Measurements from ENCODE around the gene ZNF362.

DNA sequence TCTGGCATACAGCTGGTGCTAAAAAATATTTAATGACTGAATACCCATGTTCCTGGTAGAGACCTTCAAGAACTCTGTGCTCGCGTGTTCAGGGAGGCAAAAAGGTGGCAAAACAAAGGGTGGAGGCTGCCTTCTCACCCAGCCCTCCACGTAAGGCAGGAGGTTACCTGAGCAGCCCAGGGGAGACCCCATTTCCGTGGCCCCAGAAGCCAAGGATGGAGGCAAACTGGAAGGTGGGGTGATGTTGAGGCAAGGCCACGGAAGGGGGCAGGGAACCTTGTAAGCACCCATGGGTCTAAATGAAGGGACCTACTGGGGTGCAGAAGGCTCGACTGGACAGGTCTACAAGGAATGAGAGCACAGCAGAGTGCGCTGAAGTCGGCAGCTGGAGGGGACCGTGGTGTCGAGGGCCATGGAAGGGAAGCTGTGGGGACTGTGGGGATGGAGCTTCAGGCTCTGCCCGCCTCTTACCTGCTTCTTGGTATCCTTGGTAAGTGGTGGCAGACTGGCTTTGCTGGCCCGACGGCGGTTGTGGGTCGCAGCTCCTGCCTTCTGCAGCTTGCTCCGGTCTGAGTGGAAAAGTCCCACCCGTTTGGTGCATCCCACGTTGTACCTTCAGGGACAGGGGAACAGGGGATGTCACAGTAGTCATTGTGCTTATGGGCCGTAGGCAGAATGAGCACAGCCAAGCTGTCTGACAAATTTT, 73.5 kb downstream of the ZNF362 start:
- TF ChIP-seq, protein P1, sequence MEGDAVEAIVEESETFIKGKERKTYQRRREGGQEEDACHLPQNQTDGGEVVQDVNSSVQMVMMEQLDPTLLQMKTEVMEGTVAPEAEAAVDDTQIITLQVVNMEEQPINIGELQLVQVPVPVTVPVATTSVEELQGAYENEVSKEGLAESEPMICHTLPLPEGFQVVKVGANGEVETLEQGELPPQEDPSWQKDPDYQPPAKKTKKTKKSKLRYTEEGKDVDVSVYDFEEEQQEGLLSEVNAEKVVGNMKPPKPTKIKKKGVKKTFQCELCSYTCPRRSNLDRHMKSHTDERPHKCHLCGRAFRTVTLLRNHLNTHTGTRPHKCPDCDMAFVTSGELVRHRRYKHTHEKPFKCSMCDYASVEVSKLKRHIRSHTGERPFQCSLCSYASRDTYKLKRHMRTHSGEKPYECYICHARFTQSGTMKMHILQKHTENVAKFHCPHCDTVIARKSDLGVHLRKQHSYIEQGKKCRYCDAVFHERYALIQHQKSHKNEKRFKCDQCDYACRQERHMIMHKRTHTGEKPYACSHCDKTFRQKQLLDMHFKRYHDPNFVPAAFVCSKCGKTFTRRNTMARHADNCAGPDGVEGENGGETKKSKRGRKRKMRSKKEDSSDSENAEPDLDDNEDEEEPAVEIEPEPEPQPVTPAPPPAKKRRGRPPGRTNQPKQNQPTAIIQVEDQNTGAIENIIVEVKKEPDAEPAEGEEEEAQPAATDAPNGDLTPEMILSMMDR (IDR thresholded peaks at IDR 0.05; ENCODE audit: borderline replicate concordance, extremely low read depth, low read length, poor library complexity, severe bottlenecking) = no peak
- TF ChIP-seq EZH2 (IDR thresholded peaks at IDR 0.05; ENCODE audit: borderline replicate concordance, low read depth, low read length, severe bottlenecking) = no peak

Measured in DND-41 (cell line).